H1 (cell line): ENCODE data around the gene C2CD5. TPM values are rescaled to one million over a fixed set of nuclear protein-coding genes. Genes with fewer than 3 reads are reported as not detected.

Experiments used
- CTCF ChIA-PET: fragments of 300-600 bp; sonication (Branson Sonifier 250); formaldehyde crosslinking; loops from one replicate; lab custom pipeline; 2021; ENCODE audit not compliant: partially characterized antibody; lab: Charles Lee
- POLR2A ChIA-PET: fragments of 300-600 bp; sonication (Branson Sonifier 250); formaldehyde crosslinking; loops from one replicate; lab custom pipeline; 2021; ENCODE audit warnings: inconsistent platforms; ENCODE audit not compliant: partially characterized antibody; lab: Charles Lee
- DNase-seq, 2 experiments: peaks; one replicate each; pipeline versions ENCODE4 v3.0.0 to v3.0.0-alpha.2; 2010 to 2022; ENCODE audit warnings: low spot score in 2 of 2, low read depth in 1 of 2, mixed read lengths in 1 of 2
- FAIRE-seq: peaks from 2 replicates; lab custom pipeline; 2011; peaks lifted over from hg19 to GRCh38; lab: Jason Lieb, UNC
- H2AFZ ChIP-seq: 2 replicates; pipeline ENCODE4 v1.8.1; 2012; ENCODE audit warnings: low read length, inconsistent platforms
- H2AK5ac ChIP-seq: 2 replicates; pipeline ENCODE4 v1.6.1; 2013; ENCODE audit warnings: low read depth, low read length
- H2BK120ac ChIP-seq: replicated peaks from 2 replicates; pipeline ENCODE3; 2013; ENCODE audit warnings: low read depth, low read length, inconsistent platforms
- H2BK12ac ChIP-seq: 2 replicates; pipeline ENCODE4 v1.6.1; 2013; ENCODE audit warnings: low read depth, low read length
- H2BK15ac ChIP-seq: 2 replicates; pipeline ENCODE4 v1.6.1; 2013; ENCODE audit warnings: low read length
- H2BK20ac ChIP-seq: 2 replicates; pipeline ENCODE4 v1.6.1; 2013; ENCODE audit warnings: low read length
- H2BK5ac ChIP-seq: 2 replicates; pipeline ENCODE4 v1.6.1; 2013; ENCODE audit warnings: low read depth, low read length
- H3K14ac ChIP-seq: 2 replicates; pipeline ENCODE4 v1.6.1; 2013; ENCODE audit warnings: inconsistent platforms; ENCODE audit not compliant: insufficient read length
- H3K18ac ChIP-seq: 2 replicates; pipeline ENCODE4 v1.6.1; 2013; ENCODE audit warnings: low read length; ENCODE audit errors: extremely low read depth
- H3K23ac ChIP-seq: 2 replicates; pipeline ENCODE4 v1.6.1; 2013; ENCODE audit warnings: inconsistent platforms; ENCODE audit not compliant: insufficient read length
- H3K23me2 ChIP-seq: 2 replicates; pipeline ENCODE4 v1.6.1; 2013; ENCODE audit warnings: low read depth, low read length
- H3K27ac ChIP-seq: 2 replicates; pipeline ENCODE4 v1.6.1; 2011; ENCODE audit warnings: low read depth, low read length, inconsistent platforms
- H3K27me3 ChIP-seq, 4 experiments: replicated peaks in 1 of 4; 1 replicate in 1 of 4; 2 replicates in 3 of 4; pipeline versions ENCODE4 v1.6.1 to v1.8.1; 2011 to 2013; ENCODE audit warnings: low read length in 3 of 4, mild to moderate bottlenecking in 3 of 4, inconsistent platforms in 2 of 4, mixed read lengths in 2 of 4, moderate library complexity in 1 of 4; ENCODE audit not compliant: control insufficient read depth in 3 of 4, insufficient read depth in 3 of 4; ENCODE audit errors: extremely low read depth in 1 of 4
- H3K36me3 ChIP-seq, 4 experiments: 2 replicates each; pipeline versions ENCODE4 v1.6.1 to v1.8.1; 2011 to 2013; ENCODE audit warnings: mild to moderate bottlenecking in 4 of 4, low read length in 3 of 4, moderate library complexity in 2 of 4, control low read depth in 1 of 4, inconsistent platforms in 1 of 4; ENCODE audit not compliant: insufficient read depth in 4 of 4, control insufficient read depth in 2 of 4
- H3K4ac ChIP-seq: replicated peaks from 2 replicates; pipeline ENCODE3; 2013; ENCODE audit warnings: low read length, low read depth, mixed read lengths, inconsistent platforms; ENCODE audit not compliant: insufficient read length
- H3K4me1 ChIP-seq, 4 experiments: replicated peaks in 1 of 4; 1 replicate in 1 of 4; 2 replicates in 3 of 4; pipeline versions ENCODE4 v1.6.1 to v1.8.1; 2011 to 2013; ENCODE audit warnings: low read length in 3 of 4, inconsistent platforms in 2 of 4, mixed read lengths in 1 of 4; ENCODE audit not compliant: insufficient read depth in 4 of 4, control insufficient read depth in 3 of 4
- H3K4me2 ChIP-seq, 2 experiments: 2 replicates each; pipeline versions ENCODE4 v1.6.1 to v1.8.1; 2011 to 2013; ENCODE audit warnings: low read depth in 2 of 2, low read length in 2 of 2, control low read depth in 1 of 2, inconsistent platforms in 1 of 2, mild to moderate bottlenecking in 1 of 2; ENCODE audit not compliant: insufficient read depth in 1 of 2
- H3K4me3 ChIP-seq, 4 experiments: fragments of 200-600, 300-600 bp in 1 of 4; sonication (generic), shearing (Covaris generic), sonication (Bioruptor Twin) in 1 of 4; 2 replicates each; pipeline versions ENCODE4 v1.5.1 to v1.8.1; 2011 to 2016; ENCODE audit warnings: low read length in 4 of 4, low read depth in 3 of 4, control low read depth in 2 of 4, inconsistent platforms in 2 of 4, mild to moderate bottlenecking in 2 of 4, mixed read lengths in 1 of 4, moderate library complexity in 1 of 4; ENCODE audit not compliant: insufficient read depth in 2 of 4; ENCODE audit errors: extremely low read depth in 1 of 4
- H3K56ac ChIP-seq: replicated peaks from 2 replicates; pipeline ENCODE3; 2013; ENCODE audit warnings: low read depth, mild to moderate bottlenecking, mixed read lengths, low read length, inconsistent platforms; ENCODE audit not compliant: insufficient read length
- H3K79me1 ChIP-seq: 2 replicates; pipeline ENCODE4 v1.6.1; 2013; ENCODE audit warnings: low read depth, low read length, control low read depth
- H3K79me2 ChIP-seq, 2 experiments: 2 replicates each; pipeline versions ENCODE4 v1.6.1 to v1.8.1; 2012 to 2013; ENCODE audit warnings: low read length in 2 of 2, mild to moderate bottlenecking in 2 of 2, inconsistent platforms in 1 of 2; ENCODE audit not compliant: insufficient read depth in 2 of 2, control insufficient read depth in 1 of 2
- H3K9ac ChIP-seq, 4 experiments: replicated peaks in 1 of 4; 1 replicate in 1 of 4; 2 replicates in 3 of 4; pipeline versions ENCODE4 v1.6.1 to v1.8.1; 2011 to 2013; ENCODE audit warnings: low read depth in 3 of 4, low read length in 3 of 4, control low read depth in 2 of 4, mild to moderate bottlenecking in 2 of 4, moderate library complexity in 2 of 4, inconsistent platforms in 1 of 4; ENCODE audit errors: extremely low read depth in 1 of 4
- H3K9me3 ChIP-seq, 2 experiments: 2 replicates each; pipeline versions ENCODE4 v1.6.1 to v1.8.1; 2012 to 2013; ENCODE audit warnings: mild to moderate bottlenecking in 2 of 2, moderate library complexity in 2 of 2, control low read depth in 1 of 2, inconsistent platforms in 1 of 2, low read depth in 1 of 2, low read length in 1 of 2, mixed read lengths in 1 of 2; ENCODE audit not compliant: insufficient read depth in 2 of 2
- H4K20me1 ChIP-seq, 2 experiments: replicated peaks in 1 of 2; 2 replicates each; pipeline versions ENCODE3 to v1.8.1; 2011 to 2013; ENCODE audit warnings: inconsistent platforms in 2 of 2, low read length in 2 of 2, mild to moderate bottlenecking in 1 of 2; ENCODE audit not compliant: insufficient read depth in 2 of 2, control insufficient read depth in 1 of 2
- H4K5ac ChIP-seq: 2 replicates; pipeline ENCODE4 v1.6.1; 2013; ENCODE audit warnings: low read length, low read depth, mixed read lengths, inconsistent platforms; ENCODE audit not compliant: insufficient read length
- H4K8ac ChIP-seq: 2 replicates; pipeline ENCODE4 v1.8.0; 2013; ENCODE audit warnings: mild to moderate bottlenecking, moderate library complexity, low read length, inconsistent platforms; ENCODE audit not compliant: insufficient read depth; ENCODE audit errors: extremely low read depth
- H4K91ac ChIP-seq: replicated peaks from 2 replicates; pipeline ENCODE3; 2013; ENCODE audit warnings: low read length, mixed read lengths, inconsistent platforms; ENCODE audit not compliant: insufficient read length
- ASH2L ChIP-seq: fragments of 200-600, 300-600 bp; sonication (generic); IDR thresholded peaks from one replicate; pipeline ENCODE4 v1.7.1; 2017; ENCODE audit warnings: low read length
- BACH1 ChIP-seq: IDR thresholded peaks from 2 replicates; pipeline ENCODE4 v1.6.1; 2012; ENCODE audit warnings: low read length, improper control_type of control experiment
- BRCA1 ChIP-seq: IDR thresholded peaks from 2 replicates; pipeline ENCODE4 v1.6.1; 2012; ENCODE audit warnings: low read depth, low read length, improper control_type of control experiment
- CBX8 ChIP-seq: fragments of 300-800, 300-1000 bp; sonication (generic); IDR thresholded peaks from 2 replicates; pipeline ENCODE4 v1.7.1; 2016; ENCODE audit warnings: low read depth, low read length, borderline replicate concordance
- GTF2F1 ChIP-seq: IDR thresholded peaks from 2 replicates; pipeline ENCODE4 v1.6.1; 2012; ENCODE audit warnings: low read depth, low read length, improper control_type of control experiment, borderline replicate concordance
- HDAC6 ChIP-seq: IDR thresholded peaks from one replicate; pipeline ENCODE4 v1.7.1; 2012; ENCODE audit warnings: low read depth, mild to moderate bottlenecking, inconsistent platforms, low read length, moderate library complexity
- JUND ChIP-seq: IDR thresholded peaks from 2 replicates; pipeline ENCODE4 v1.6.1; 2011; ENCODE audit warnings: mild to moderate bottlenecking, improper control_type of control experiment, low read length
- KDM1A ChIP-seq: fragments of 200-600, 300-600 bp; sonication (generic); IDR thresholded peaks from 2 replicates; pipeline ENCODE4 v1.7.1; 2016; ENCODE audit warnings: mild to moderate bottlenecking, low read length, borderline replicate concordance
- NANOG ChIP-seq: IDR thresholded peaks from 2 replicates; pipeline ENCODE4 v1.6.1; 2011; ENCODE audit warnings: low read length, low read depth, mild to moderate bottlenecking, inconsistent platforms; ENCODE audit not compliant: insufficient read depth, poor library complexity, severe bottlenecking
- RFX5 ChIP-seq: IDR thresholded peaks from 2 replicates; pipeline ENCODE4 v1.6.1; 2011; ENCODE audit warnings: low read depth, low read length, improper control_type of control experiment, borderline replicate concordance
- SAP30 ChIP-seq: fragments of 300-600 bp; sonication (generic); IDR thresholded peaks from 2 replicates; pipeline ENCODE4 v1.7.1; 2012; ENCODE audit warnings: low read length, moderate library complexity, mild to moderate bottlenecking, inconsistent platforms; ENCODE audit not compliant: insufficient read depth, insufficient replicate concordance
- SRF ChIP-seq: IDR thresholded peaks from 2 replicates; pipeline ENCODE4 v1.6.1; 2011; ENCODE audit warnings: mild to moderate bottlenecking, low read depth, low read length, moderate library complexity
- TBP ChIP-seq: IDR thresholded peaks from 2 replicates; pipeline ENCODE4 v1.6.1; 2011; ENCODE audit warnings: low read depth, low read length, improper control_type of control experiment
- USF2 ChIP-seq: IDR thresholded peaks from 2 replicates; pipeline ENCODE4 v1.6.1; 2011; ENCODE audit warnings: low read length, improper control_type of control experiment
- YY1 ChIP-seq: IDR thresholded peaks from 2 replicates; pipeline ENCODE4 v1.6.1; 2011; ENCODE audit warnings: low read depth, mild to moderate bottlenecking, low read length
- WGBS, 2 experiments: shearing (Covaris generic) in 1 of 2; methylation state at CpG; one replicate each; pipeline versions ENCODE4 v1.1.6 to v1.1.7; 2013 to 2015; ENCODE audit warnings: low lambda C conversion rate in 2 of 2, mixed read lengths in 2 of 2, inconsistent platforms in 1 of 2, low coverage in 1 of 2, missing lambda C conversion rate in 1 of 2; ENCODE audit not compliant: insufficient replicate concordance in 2 of 2, insufficient coverage in 1 of 2, insufficient read length in 1 of 2; ENCODE audit errors: extremely low coverage in 1 of 2, missing lambda C conversion rate in 1 of 2; 5-methylcytosine and 5-hydroxymethylcytosine counted together
- polyA plus RNA-seq, 7 experiments: library from polyadenylated mRNA; depleted of rRNA in 3 of 7; stranded (reverse) in 5 of 7; unstranded in 2 of 7; fragments of >200 nt in 5 of 7; fragments of 200-250 nt in 2 of 7; gene quantifications; 1 replicate in 5 of 7; 2 replicates in 1 of 7; 4 replicates in 1 of 7; pipeline versions ENCODE4 v1.2.1 to v1.2.3, GENCODE V29; 2011 to 2013; ENCODE audit warnings: missing spikeins in 2 of 7, mixed read lengths in 2 of 7
- total RNA-seq: library from RNA; stranded (reverse); fragmentation: NEBNext Ultra II Directional; extraction: Animal tissue kit (Norgen Biotek cat#: 25700); gene quantifications from 2 replicates; pipeline ENCODE4 v1.2.1, GENCODE V29; 2021

The C2CD5 gene
- total and polyA plus RNA-seq, 2 of the 8 experiments (the other 6 are each of a cell fraction or from before 2014, with no cell fraction given), result 21.9 to 45.9 TPM

DNA sequence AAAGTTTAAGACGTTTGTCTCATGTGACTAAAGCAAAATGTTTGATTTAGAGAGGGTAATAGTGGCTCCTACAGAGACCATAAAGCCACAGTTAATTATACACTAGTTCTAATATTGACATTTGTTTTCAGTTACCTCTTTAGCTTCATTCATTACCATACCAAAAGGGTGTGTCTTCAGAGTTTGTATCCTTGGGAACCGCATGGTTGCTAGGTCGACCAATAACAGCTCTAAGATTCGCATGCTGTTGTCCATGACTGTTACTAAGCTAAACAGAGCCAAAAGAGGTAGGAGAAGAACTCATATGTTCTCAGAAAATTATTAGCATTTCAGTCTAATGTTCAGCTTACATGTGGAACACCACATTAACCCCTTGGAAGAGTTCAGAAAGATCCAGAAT lies 44.5 kb upstream of the C2CD5 start:
- no peak overlapping the region for H3K18ac ChIP-seq
- H3K14ac ChIP-seq, result no peak overlapping the region
- no peak for FAIRE-seq
- H3K79me1 ChIP-seq, result no peaks in the 10 kb centered on the region
- H3K27ac ChIP-seq, result no peak overlapping the region
- H2AK5ac ChIP-seq, result no peak overlapping the region
- no peak overlapping the region for H3K9ac ChIP-seq
- no peak overlapping the region for H2BK20ac ChIP-seq
- H3K27me3 ChIP-seq, result no peaks in the 10 kb centered on the region
- CTCF ChIA-PET, result no interaction called here
- no peak overlapping the region for H4K91ac ChIP-seq
- H3K23ac ChIP-seq, result no peak overlapping the region
- no peak overlapping the region for H3K4me2 ChIP-seq
- no peaks in the 10 kb centered on the region for H4K20me1 ChIP-seq
- 85% methylated on average over 4 of the region's 4 CpGs; no CpG with 5 or more reads in 1 of the 2 experiments for WGBS, 2 experiments
- H2BK12ac ChIP-seq, result no peak overlapping the region
- H2AFZ ChIP-seq, result no peak overlapping the region
- no peak overlapping the region for H4K5ac ChIP-seq
- no peak overlapping the region for H3K56ac ChIP-seq
- H3K4me1 ChIP-seq, result no peaks in the 10 kb centered on the region
- H2BK120ac ChIP-seq, result no peak overlapping the region
- H3K4me3 ChIP-seq, result no peak overlapping the region
- POLR2A ChIA-PET, result no interaction called here
- H4K8ac ChIP-seq, result no peak overlapping the region
- H2BK15ac ChIP-seq, result no peak overlapping the region
- H3K23me2 ChIP-seq, result no peaks in the 10 kb centered on the region
- H3K4ac ChIP-seq, result no peak overlapping the region
- H3K79me2 ChIP-seq, result no peaks in the 10 kb centered on the region
- no peaks in the 10 kb centered on the region for H3K36me3 ChIP-seq
- H3K9me3 ChIP-seq, result no peaks in the 10 kb centered on the region
- no peak for DNase-seq
- no peak overlapping the region for H2BK5ac ChIP-seq
- TF ChIP-seq USF2 (no peak), BACH1 (no peak), NANOG (no peak), KDM1A (no peak), ASH2L (no peak), BRCA1 (no peak), CBX8 (no peak), GTF2F1 (no peak), SRF (no peak), JUND (no peak), TBP (no peak), HDAC6 (no peak), RFX5 (no peak), SAP30 (no peak), YY1 (no peak)
